GM20000 (cell line): ENCODE measurements around the gene ARMCX1.
"Not testable (repeated sequence)": the region's sequence is repeated elsewhere in the genome, so short reads cannot be mapped to it uniquely, and the experiment has no call there.

Source experiments
- DNase-seq: peaks from one replicate; pipeline ENCODE4 v3.0.0; 2012; ENCODE audit warnings: low spot score
- CTCF ChIP-seq: IDR thresholded peaks from 2 replicates; pipeline ENCODE4 v1.5.1; 2012; ENCODE audit warnings: mild to moderate bottlenecking, control low read depth; ENCODE audit errors: extremely low read depth, missing control alignments

The ARMCX1 gene

GRCh38 chrX:101550362-101550750 is at the start of gene ARMCX1:
TSS of gene ARMCX1 (plus strand) at chrX:101550547. CDS start at chrX:101552931, 2,384 bp downstream.
- TF ChIP-seq CTCF = no peak
- DNase-seq = no peak

DNA sequence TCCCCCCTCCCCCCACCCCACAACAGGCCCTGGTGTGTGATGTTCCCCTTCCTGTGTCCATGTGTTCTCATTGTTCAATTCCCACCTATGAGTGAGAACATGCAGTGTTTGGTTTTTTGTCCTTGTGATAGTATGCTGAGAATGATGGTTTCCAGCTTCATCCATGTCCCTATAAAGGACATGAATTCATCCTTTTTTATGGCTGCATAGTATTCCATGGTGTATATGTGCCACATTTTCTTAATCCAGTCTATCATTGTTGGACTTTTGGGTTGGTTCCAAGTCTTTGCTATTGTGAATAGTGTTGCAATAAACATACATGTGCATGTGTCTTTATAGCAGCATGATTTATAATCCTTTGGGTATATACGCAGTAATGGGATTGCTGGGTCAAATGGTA is 47.4 kb upstream of the ARMCX1 start:
- not testable (repeated sequence) for DNase-seq

- no peak for DNase-seq
- no peak for TF ChIP-seq CTCF
These were observed 43.0 kb upstream of the ARMCX1 start for GRCh38 chrX:101507372-101507771.

DNA sequence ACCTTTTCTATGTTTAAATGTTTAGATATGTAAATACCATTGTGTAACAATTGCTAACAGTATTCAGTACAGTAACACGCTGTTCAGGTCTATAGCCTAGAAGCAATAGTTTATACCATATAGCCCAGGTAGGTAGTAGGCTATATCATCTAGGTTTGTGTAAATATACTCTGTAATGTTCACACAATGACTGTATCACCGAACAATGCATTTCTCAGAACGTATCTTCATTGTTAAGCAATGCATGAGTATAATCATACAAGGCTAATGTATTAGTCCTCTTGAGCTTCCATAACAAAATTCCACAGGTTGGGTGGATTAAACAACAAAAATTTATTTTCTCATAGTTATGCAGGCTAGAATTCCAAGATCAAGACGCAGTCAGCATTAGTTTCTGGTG is 42.4 kb upstream of the ARMCX1 start:
- TF ChIP-seq CTCF = no peak
- DNase-seq = no peak

GRCh38 chrX:101530944-101531343 is 19.4 kb upstream of the ARMCX1 start:
- TF ChIP-seq CTCF = no peak

GRCh38 chrX:101539116-101539515 is 11.2 kb upstream of the ARMCX1 start:
- no peak for TF ChIP-seq CTCF
- no peak for DNase-seq

More at GRCh38 chrX:101530944-101531343, 19.4 kb upstream of the ARMCX1 start:
- DNase-seq = no peak

GRCh38 chrX:101550751-101551379 is 518 bp downstream of the ARMCX1 start:
- no peak for DNase-seq
- TF ChIP-seq CTCF = no peak

GRCh38 chrX:101551380-101551767 is 1.0 kb downstream of the ARMCX1 start:
- TF ChIP-seq CTCF = no peak
- no peak for DNase-seq
